Measurements from ENCODE around the gene XKRX.
A peak's percentile ranks its signal among the peaks of the same experiment; 100 is the strongest.

Gene XKRX

GRCh38 chrX:100928660-100929613 lies at the start of gene XKRX:
XKRX (minus strand) TSS chrX:100928917; CDS start chrX:100928304, 613 bp downstream.
- DNase-seq, result no peak

- no peak for DNase-seq
These were observed 47.5 kb upstream of the XKRX start for GRCh38 chrX:100976211-100976610.

GRCh38 chrX:100975212-100975611 lies 46.5 kb upstream of the XKRX start:
- DNase-seq, result no peak

GRCh38 chrX:100973411-100973810 lies 44.7 kb upstream of the XKRX start:
- DNase-seq, result no peak

- DNase-seq, result no peak
These were observed 41.2 kb upstream of the XKRX start for GRCh38 chrX:100969936-100970335.

- DNase-seq, result no peak
These were observed 40.7 kb upstream of the XKRX start, which contains the start of gene ARL13A for GRCh38 chrX:100969408-100969807. ARL13A (plus strand) TSS chrX:100969708; CDS start chrX:100973690, 3,982 bp downstream.

- DNase-seq, result no peak
These were observed 35.6 kb upstream of the XKRX start for GRCh38 chrX:100964362-100964761.

GRCh38 chrX:100962811-100963210 lies 34.1 kb upstream of the XKRX start:
- DNase-seq, result no peak

- no peak for DNase-seq
These were observed 19.8 kb upstream of the XKRX start for GRCh38 chrX:100948557-100948956.

GRCh38 chrX:100946299-100946927 lies 17.7 kb upstream of the XKRX start:
- DNase-seq, result no peak

- no peak for DNase-seq
These were observed 15.9 kb upstream of the XKRX start for GRCh38 chrX:100944601-100945000.

- no peak for DNase-seq
These were observed 10.6 kb upstream of the XKRX start for GRCh38 chrX:100939333-100939732.

GRCh38 chrX:100935767-100936166 lies 7.0 kb upstream of the XKRX start:
- no peak for DNase-seq

GRCh38 chrX:100931925-100932285 lies 3.2 kb upstream of the XKRX start:
- peak; percentile 73 for DNase-seq

- DNase-seq, result peak; percentile 73
These were observed 2.7 kb upstream of the XKRX start for GRCh38 chrX:100931218-100931924.

GRCh38 chrX:100926453-100926852 lies 2.3 kb downstream of the XKRX start:
- DNase-seq, result no peak

- no peak for DNase-seq
These were observed 4.3 kb downstream of the XKRX start for GRCh38 chrX:100924375-100924774.

GRCh38 chrX:100915562-100915961 lies 13.2 kb downstream of the XKRX start:
- no peak for DNase-seq

- DNase-seq, result no peak
These were observed 15.6 kb downstream of the XKRX start for GRCh38 chrX:100913111-100913510.

GRCh38 chrX:100911731-100912130 lies 17.0 kb downstream of the XKRX start:
- DNase-seq, result no peak

- DNase-seq, result no peak
These were observed 23.1 kb downstream of the XKRX start for GRCh38 chrX:100905620-100906019.

GRCh38 chrX:100904433-100904832 lies 24.3 kb downstream of the XKRX start:
- DNase-seq, result no peak

- DNase-seq, result no peak
These were observed 33.2 kb downstream of the XKRX start for GRCh38 chrX:100895365-100896075.

Data from MV-4-11 (cell line).